ENCODE data around the gene CISD1.

The CISD1 gene

GRCh38 chr10:58311026-58311425, 42.1 kb downstream of the CISD1 start:
- CTCF ChIA-PET, result no interaction called here
- POLR2A ChIA-PET, result interaction anchor here (1.1 kb wide), 1 partner anchor 34 kb away, joined by 3 read pairs; no protein-coding TSS in a partner anchor
- DNase-seq (ENCODE audit: extremely low spot score), result no peak
- TF ChIP-seq BHLHE40 (IDR thresholded peaks at IDR 0.05; ENCODE audit: borderline replicate concordance), result no peak
- no peak for TF ChIP-seq HDGF (IDR thresholded peaks at IDR 0.05; ENCODE audit: borderline replicate concordance)
- no peak for TF ChIP-seq TARDBP (IDR thresholded peaks at IDR 0.05)
- TF ChIP-seq ARNT (IDR thresholded peaks at IDR 0.05), result no peak
- TF ChIP-seq L3MBTL2 (conservative IDR thresholded peaks at IDR 0.05), result no peak
- TF ChIP-seq FOXA1 (IDR thresholded peaks at IDR 0.05), result no peak
- TF ChIP-seq CTBP1 (IDR thresholded peaks at IDR 0.05; ENCODE audit: borderline replicate concordance), result no peak
- no peak for TF ChIP-seq LEF1 (IDR thresholded peaks at IDR 0.05; ENCODE audit: borderline replicate concordance)
- TF ChIP-seq ZNF384 (IDR thresholded peaks at IDR 0.05), result no peak
- TF ChIP-seq NFRKB (IDR thresholded peaks at IDR 0.05), result no peak
- TF ChIP-seq SUZ12 (IDR thresholded peaks at IDR 0.05), result no peak
- no peak for TF ChIP-seq ELF4 (IDR thresholded peaks at IDR 0.05)
- no peak for TF ChIP-seq FOXK2 (IDR thresholded peaks at IDR 0.05)
- no peak for TF ChIP-seq FOXM1 (IDR thresholded peaks at IDR 0.05; ENCODE audit: borderline replicate concordance)
- TF ChIP-seq SP1 (IDR thresholded peaks at IDR 0.05), result no peak
- no peak for TF ChIP-seq PKNOX1 (IDR thresholded peaks at IDR 0.05)

- ChIA-PET POLR2A (no interaction called here), CTCF (no interaction called here)
- no peak for DNase-seq (ENCODE audit: extremely low spot score)
- TF ChIP-seq FOXA1 (IDR thresholded peaks at IDR 0.05) (no peak), BHLHE40 (IDR thresholded peaks at IDR 0.05; ENCODE audit: borderline replicate concordance) (no peak), SP1 (IDR thresholded peaks at IDR 0.05) (no peak), PKNOX1 (IDR thresholded peaks at IDR 0.05) (no peak), ARNT (IDR thresholded peaks at IDR 0.05) (no peak), FOXK2 (IDR thresholded peaks at IDR 0.05) (no peak), ZNF384 (IDR thresholded peaks at IDR 0.05) (no peak), TARDBP (IDR thresholded peaks at IDR 0.05) (no peak), LEF1 (IDR thresholded peaks at IDR 0.05; ENCODE audit: borderline replicate concordance) (no peak), NFRKB (IDR thresholded peaks at IDR 0.05) (no peak), L3MBTL2 (conservative IDR thresholded peaks at IDR 0.05) (no peak)
Observed at GRCh38 chr10:58316874-58317273, 47.9 kb downstream of the CISD1 start.

GRCh38 chr10:58318346-58318745, 49.4 kb downstream of the CISD1 start:
- DNase-seq (ENCODE audit: extremely low spot score), result no peak
- ChIA-PET CTCF (no interaction called here), POLR2A (no interaction called here)
- TF ChIP-seq FOXA1 (IDR thresholded peaks at IDR 0.05) (no peak), ZNF384 (IDR thresholded peaks at IDR 0.05) (no peak), L3MBTL2 (conservative IDR thresholded peaks at IDR 0.05) (no peak), TARDBP (IDR thresholded peaks at IDR 0.05) (no peak), LEF1 (IDR thresholded peaks at IDR 0.05; ENCODE audit: borderline replicate concordance) (no peak), SUZ12 (IDR thresholded peaks at IDR 0.05) (no peak), ELF4 (IDR thresholded peaks at IDR 0.05) (no peak)

- ChIA-PET CTCF (no interaction called here), POLR2A (no interaction called here)
- no peak for DNase-seq (ENCODE audit: extremely low spot score)
- TF ChIP-seq ARNT (IDR thresholded peaks at IDR 0.05) (no peak), SP1 (IDR thresholded peaks at IDR 0.05) (no peak), HDGF (IDR thresholded peaks at IDR 0.05; ENCODE audit: borderline replicate concordance) (no peak)
Observed at GRCh38 chr10:58319599-58319998, 50.6 kb downstream of the CISD1 start.

GRCh38 chr10:58320351-58321049, 51.5 kb downstream of the CISD1 start:
- ChIA-PET POLR2A (no interaction called here), CTCF (no interaction called here)
- TF ChIP-seq TARDBP (IDR thresholded peaks at IDR 0.05) (no peak), HDGF (IDR thresholded peaks at IDR 0.05; ENCODE audit: borderline replicate concordance) (no peak), PKNOX1 (IDR thresholded peaks at IDR 0.05) (no peak), FOXK2 (IDR thresholded peaks at IDR 0.05) (no peak), CTBP1 (IDR thresholded peaks at IDR 0.05; ENCODE audit: borderline replicate concordance) (no peak), SP1 (IDR thresholded peaks at IDR 0.05) (no peak), ELF4 (IDR thresholded peaks at IDR 0.05) (no peak), L3MBTL2 (conservative IDR thresholded peaks at IDR 0.05) (no peak), NFRKB (IDR thresholded peaks at IDR 0.05) (no peak), ZNF384 (IDR thresholded peaks at IDR 0.05) (no peak), FOXM1 (IDR thresholded peaks at IDR 0.05; ENCODE audit: borderline replicate concordance) (no peak), ARNT (IDR thresholded peaks at IDR 0.05) (no peak), SUZ12 (IDR thresholded peaks at IDR 0.05) (no peak), LEF1 (IDR thresholded peaks at IDR 0.05; ENCODE audit: borderline replicate concordance) (no peak), BHLHE40 (IDR thresholded peaks at IDR 0.05; ENCODE audit: borderline replicate concordance) (no peak), FOXA1 (IDR thresholded peaks at IDR 0.05) (no peak)
- DNase-seq (ENCODE audit: extremely low spot score), result no peak

- POLR2A ChIA-PET, result interaction anchor here (1.1 kb wide), 1 partner anchor 63 kb away, joined by 3 read pairs; the partner anchor contains the start of gene TFAM
- CTCF ChIA-PET, result interaction anchor here (0.7 kb wide), 1 partner anchor 149 kb away, joined by 5 read pairs; no protein-coding TSS in a partner anchor
- DNase-seq (ENCODE audit: extremely low spot score), result no peak
- TF ChIP-seq TARDBP (IDR thresholded peaks at IDR 0.05) (no peak), ELF4 (IDR thresholded peaks at IDR 0.05) (no peak), NFRKB (IDR thresholded peaks at IDR 0.05) (no peak), FOXA1 (IDR thresholded peaks at IDR 0.05) (no peak), ZNF384 (IDR thresholded peaks at IDR 0.05) (no peak), CTBP1 (IDR thresholded peaks at IDR 0.05; ENCODE audit: borderline replicate concordance) (no peak), ARNT (IDR thresholded peaks at IDR 0.05) (no peak), SUZ12 (IDR thresholded peaks at IDR 0.05) (no peak), SP1 (IDR thresholded peaks at IDR 0.05) (no peak), L3MBTL2 (conservative IDR thresholded peaks at IDR 0.05) (no peak), PKNOX1 (IDR thresholded peaks at IDR 0.05) (no peak), LEF1 (IDR thresholded peaks at IDR 0.05; ENCODE audit: borderline replicate concordance) (no peak), FOXK2 (IDR thresholded peaks at IDR 0.05) (no peak)
Observed at GRCh38 chr10:58322072-58322834, 53.3 kb downstream of the CISD1 start.

All from HEK293T (cell line).